GM23338 (cell line): ENCODE results near the gene IFNG. TPM values are rescaled to one million over a fixed set of nuclear protein-coding genes. Genes with fewer than 3 reads are reported as not detected.

ENCODE experiments used
- ATAC-seq: fragments of 200-7000 bp; cut with Tn5 transposase; 3 replicates; pipeline ENCODE4 v1.9.1; 2020
- DNase-seq: peaks from one replicate; pipeline ENCODE4 v3.0.0-alpha.2; 2015; ENCODE audit warnings: low spot score
- H2AFZ ChIP-seq: fragments of 200-600 bp; sonication (generic); 2 replicates; pipeline ENCODE4 v1.8.0; 2016; ENCODE audit warnings: antibody characterized with exemption, mild to moderate bottlenecking, moderate library complexity
- H3F3A ChIP-seq: fragments of 200-600 bp; sonication (generic); replicated peaks from 2 replicates; pipeline ENCODE4 v1.8.0; 2017; ENCODE audit warnings: antibody characterized with exemption, mixed run types, low read depth
- H3K27ac ChIP-seq: fragments of 200-600 bp; sonication (generic); 2 replicates; pipeline ENCODE4 v1.6.1; 2016; ENCODE audit warnings: low read depth
- H3K27me3 ChIP-seq: fragments of 200-600 bp; sonication (generic); 2 replicates; pipeline ENCODE4 v1.8.0; 2016; ENCODE audit warnings: mild to moderate bottlenecking, mixed run types, moderate library complexity; ENCODE audit not compliant: insufficient read depth
- H3K36me3 ChIP-seq: fragments of 200-600 bp; sonication (generic); 2 replicates; pipeline ENCODE4 v1.8.0; 2016; ENCODE audit warnings: mild to moderate bottlenecking; ENCODE audit not compliant: insufficient read depth
- H3K4me1 ChIP-seq: fragments of 200-600 bp; sonication (generic); 2 replicates; pipeline ENCODE4 v1.8.0; 2016; ENCODE audit warnings: mild to moderate bottlenecking, moderate library complexity; ENCODE audit not compliant: insufficient read depth
- H3K4me2 ChIP-seq: fragments of 200-600 bp; sonication (generic); 2 replicates; pipeline ENCODE4 v1.7.1; 2017; ENCODE audit warnings: mixed run types
- H3K4me3 ChIP-seq: fragments of 200-600 bp; sonication (generic); 2 replicates; pipeline ENCODE4 v1.6.1; 2016; ENCODE audit warnings: mixed run types
- H3K79me2 ChIP-seq: fragments of 200-600 bp; sonication (generic); replicated peaks from 2 replicates; pipeline ENCODE4 v1.8.0; 2017; ENCODE audit warnings: mild to moderate bottlenecking; ENCODE audit not compliant: insufficient read depth
- H3K9me2 ChIP-seq: fragments of 200-600 bp; sonication (generic); 2 replicates; pipeline ENCODE4 v1.8.0; 2017; ENCODE audit not compliant: insufficient read depth
- H4K20me1 ChIP-seq: fragments of 200-600 bp; sonication (generic); replicated peaks from 2 replicates; pipeline ENCODE4 v1.8.0; 2017; ENCODE audit warnings: mild to moderate bottlenecking; ENCODE audit not compliant: insufficient read depth
- H3K27ac Mint-ChIP-seq: 2 replicates; pipeline ENCODE4 v1.8.0; 2020; ENCODE audit warnings: inconsistent platforms, mild to moderate bottlenecking, moderate library complexity, mixed read lengths
- H3K27me3 Mint-ChIP-seq: 3 replicates; pipeline ENCODE4 v1.8.0; 2022; ENCODE audit warnings: low read depth, mild to moderate bottlenecking, moderate library complexity, mixed read lengths, inconsistent platforms; ENCODE audit not compliant: insufficient read depth, poor library complexity
- H3K36me3 Mint-ChIP-seq: 3 replicates; pipeline ENCODE4 v1.8.0; 2021; ENCODE audit warnings: low read depth, mild to moderate bottlenecking, inconsistent platforms, moderate library complexity, mixed read lengths
- H3K4me1 Mint-ChIP-seq: 3 replicates; pipeline ENCODE4 v1.8.0; 2020; ENCODE audit warnings: mild to moderate bottlenecking, inconsistent platforms, mixed read lengths
- H3K4me3 Mint-ChIP-seq: 3 replicates; pipeline ENCODE4 v1.8.0; 2021; ENCODE audit warnings: moderate library complexity, mild to moderate bottlenecking, inconsistent platforms, mixed read lengths
- H3K9me3 Mint-ChIP-seq: 3 replicates; pipeline ENCODE4 v1.8.0; 2020; ENCODE audit warnings: moderate library complexity, mild to moderate bottlenecking, inconsistent platforms, mixed read lengths
- CREB1 ChIP-seq: fragments of 250-450 bp; sonication (Bioruptor Pico); IDR thresholded peaks from 2 replicates; pipeline ENCODE4 v1.5.0; 2020; ENCODE audit warnings: low read depth, mild to moderate bottlenecking, moderate library complexity
- CTCF ChIP-seq, 2 experiments: fragments of 200-600 bp in 1 of 2; sonication (generic) in 1 of 2; conservative IDR thresholded peaks; 2 replicates each; pipeline versions ENCODE4 v1.5.1 to v1.6.1; 2016 to 2017; ENCODE audit warnings: antibody characterized with exemption in 2 of 2, low read depth in 2 of 2, mild to moderate bottlenecking in 2 of 2, moderate library complexity in 1 of 2
- ETS1 ChIP-seq: IDR thresholded peaks from 2 replicates; pipeline ENCODE4 v1.6.1; 2016; ENCODE audit warnings: antibody characterized with exemption
- EZH2 ChIP-seq: fragments of 200-600 bp; sonication (generic); IDR thresholded peaks from one replicate; pipeline ENCODE4 v1.8.0; 2017; ENCODE audit warnings: antibody characterized with exemption, mild to moderate bottlenecking, low read depth; ENCODE audit not compliant: unreplicated experiment
- EZH2phosphoT487 ChIP-seq: fragments of 200-600 bp; sonication (generic); IDR thresholded peaks from one replicate; pipeline ENCODE4 v1.8.1; 2018; ENCODE audit warnings: antibody characterized with exemption; ENCODE audit not compliant: unreplicated experiment
- JUNB ChIP-seq: IDR thresholded peaks from one replicate; pipeline ENCODE4 v1.6.1; 2016; ENCODE audit warnings: antibody characterized with exemption; ENCODE audit not compliant: unreplicated experiment
- NANOG ChIP-seq: IDR thresholded peaks from 2 replicates; pipeline ENCODE4 v1.6.1; 2016; ENCODE audit warnings: antibody characterized with exemption, borderline replicate concordance
- POLR2AphosphoS5 ChIP-seq: IDR thresholded peaks from 2 replicates; pipeline ENCODE4 v1.6.1; 2016; ENCODE audit warnings: antibody characterized with exemption, low read depth
- REST ChIP-seq: IDR thresholded peaks from one replicate; pipeline ENCODE4 v1.6.1; 2018; ENCODE audit warnings: antibody characterized with exemption; ENCODE audit not compliant: unreplicated experiment
- STAT1 ChIP-seq: IDR thresholded peaks from one replicate; pipeline ENCODE4 v1.6.1; 2016; ENCODE audit warnings: antibody characterized with exemption; ENCODE audit not compliant: unreplicated experiment
- ZNF114 ChIP-seq: fragments of 250-450 bp; sonication (Bioruptor Pico); IDR thresholded peaks from 2 replicates; pipeline ENCODE4 v1.5.0; 2020; ENCODE audit warnings: mild to moderate bottlenecking, moderate library complexity
- ZNF331 ChIP-seq: fragments of 250-450 bp; sonication (Bioruptor Pico); IDR thresholded peaks from 2 replicates; pipeline ENCODE4 v1.5.0; 2020; ENCODE audit warnings: low read depth, mild to moderate bottlenecking, moderate library complexity
- ZNF462 ChIP-seq: fragments of 250-450 bp; sonication (Bioruptor Pico); IDR thresholded peaks from 2 replicates; pipeline ENCODE4 v1.5.0; 2020; ENCODE audit warnings: mild to moderate bottlenecking, moderate library complexity
- polyA plus RNA-seq: library from polyadenylated mRNA; unstranded; fragments of >200 nt; fragmentation: Nextera tagmentation; extraction: Ambion mirVana; gene quantifications from 2 replicates; pipeline ENCODE4 v1.2.1, GENCODE V29; 2016
- total RNA-seq: library from RNA; depleted of rRNA; stranded (reverse); fragments of >200 nt; shearing (Covaris generic); gene quantifications from 2 replicates; pipeline ENCODE4 v1.2.3, GENCODE V29; 2014

Gene IFNG
- total and polyA plus RNA-seq, 2 experiments from 2014 or later = not detected

- no peaks in the 10 kb centered on the region for H3K9me3 Mint-ChIP-seq
- H3K27me3 Mint-ChIP-seq = no peaks in the 10 kb centered on the region
- Histone ChIP-seq H3K4me1 (no peaks in the 10 kb centered on the region), H3K9me2 (no peaks in the 10 kb centered on the region; the same call in 1 of the 2 replicates), H3K27me3 (no peaks in the 10 kb centered on the region), H4K20me1 (no peaks in the 10 kb centered on the region), H2AFZ (no peak overlapping the region), H3F3A (no peaks in the 10 kb centered on the region), H3K4me3 (no peak overlapping the region), H3K4me2 (no peak overlapping the region), H3K79me2 (no peaks in the 10 kb centered on the region), H3K36me3 (no peaks in the 10 kb centered on the region), H3K27ac (no peak overlapping the region)
- H3K27ac Mint-ChIP-seq = no peak overlapping the region
- ATAC-seq (no peak), DNase-seq (no peak)
- TF ChIP-seq STAT1 (no peak), CREB1 (CRISPR knock-in tag) (no peak), EZH2 (no peak), CTCF (conservative IDR thresholded peaks at IDR 0.05; ENCODE audit: low read depth in 2 of 2) (no peak), ZNF114 (CRISPR knock-in tag) (no peak), JUNB (no peak), ETS1 (no peak), EZH2phosphoT487 (no peak), POLR2AphosphoS5 (no peak), NANOG (no peak), ZNF462 (no peak), REST (no peak), ZNF331 (no peak)
- no peak overlapping the region for H3K4me3 Mint-ChIP-seq
- no peaks in the 10 kb centered on the region for H3K36me3 Mint-ChIP-seq
- no peaks in the 10 kb centered on the region for H3K4me1 Mint-ChIP-seq
Measured at GRCh38 chr12:68166317-68166831, 6.8 kb upstream of the IFNG start.
